ENCODE results near the gene GPR141.

GRCh38 chr7:37768611-37769010 lies 85.0 kb downstream of the GPR141 start:
- TF ChIP-seq POLR2A (IDR thresholded peaks at IDR 0.05; ENCODE audit: low read depth), result no peak
- TF ChIP-seq, protein P1, sequence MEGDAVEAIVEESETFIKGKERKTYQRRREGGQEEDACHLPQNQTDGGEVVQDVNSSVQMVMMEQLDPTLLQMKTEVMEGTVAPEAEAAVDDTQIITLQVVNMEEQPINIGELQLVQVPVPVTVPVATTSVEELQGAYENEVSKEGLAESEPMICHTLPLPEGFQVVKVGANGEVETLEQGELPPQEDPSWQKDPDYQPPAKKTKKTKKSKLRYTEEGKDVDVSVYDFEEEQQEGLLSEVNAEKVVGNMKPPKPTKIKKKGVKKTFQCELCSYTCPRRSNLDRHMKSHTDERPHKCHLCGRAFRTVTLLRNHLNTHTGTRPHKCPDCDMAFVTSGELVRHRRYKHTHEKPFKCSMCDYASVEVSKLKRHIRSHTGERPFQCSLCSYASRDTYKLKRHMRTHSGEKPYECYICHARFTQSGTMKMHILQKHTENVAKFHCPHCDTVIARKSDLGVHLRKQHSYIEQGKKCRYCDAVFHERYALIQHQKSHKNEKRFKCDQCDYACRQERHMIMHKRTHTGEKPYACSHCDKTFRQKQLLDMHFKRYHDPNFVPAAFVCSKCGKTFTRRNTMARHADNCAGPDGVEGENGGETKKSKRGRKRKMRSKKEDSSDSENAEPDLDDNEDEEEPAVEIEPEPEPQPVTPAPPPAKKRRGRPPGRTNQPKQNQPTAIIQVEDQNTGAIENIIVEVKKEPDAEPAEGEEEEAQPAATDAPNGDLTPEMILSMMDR (IDR thresholded peaks at IDR 0.05), result no peak
